A549 (cell line): ENCODE results near the gene DERL3. TPM values are rescaled to one million over a fixed set of nuclear protein-coding genes. Genes with fewer than 3 reads are reported as not detected.

Experiments used
- ATAC-seq, 2 experiments: fragments of 200-7000 bp in 1 of 2; fragments of >200 bp in 1 of 2; cut with Nextera tagmentation in 1 of 2; cut with Tn5 transposase in 1 of 2; 3 replicates each; pipeline versions ENCODE4 v1.8.0 to v1.9.1; 2018 to 2020; ENCODE audit warnings: mild to moderate bottlenecking in 1 of 2, moderate library complexity in 1 of 2
- CTCF ChIA-PET: fragments of 300-600 bp; sonication (Branson Sonifier 250); formaldehyde crosslinking; extraction: SDS; loops from one replicate; lab custom pipeline; 2021; ENCODE audit warnings: antibody characterized with exemption, inconsistent platforms; lab: Yijun Ruan, JAX
- POLR2A ChIA-PET: fragments of 350-600 bp; formaldehyde crosslinking; extraction: SDS; loops from one replicate; lab custom pipeline; 2021; ENCODE audit warnings: antibody characterized with exemption, inconsistent platforms; lab: Yijun Ruan, JAX
- DNase-seq, 2 experiments: peaks; one replicate each; pipeline versions ENCODE4 v3.0.0 to v3.0.0-alpha.2; 2011 to 2016; ENCODE audit warnings: low read depth in 1 of 2, low spot score in 1 of 2
- FAIRE-seq: peaks from 2 replicates; lab custom pipeline; 2011; peaks lifted over from hg19 to GRCh38; lab: Jason Lieb, UNC
- H3K27ac ChIP-seq, 2 experiments: fragments of >200 bp; sonication (Bioruptor Twin); formaldehyde crosslinking; 3 replicates each; pipeline ENCODE4 v1.5.1; 2016 to 2017
- H3K4me1 ChIP-seq: fragments of >200 bp; sonication (Bioruptor Twin); formaldehyde crosslinking; 3 replicates; pipeline ENCODE4 v1.6.1; 2016
- H3K4me2 ChIP-seq: fragments of >200 bp; sonication (Bioruptor Twin); formaldehyde crosslinking; 3 replicates; pipeline ENCODE4 v1.6.1; 2016
- H3K4me3 ChIP-seq: fragments of >200 bp; sonication (Bioruptor Twin); formaldehyde crosslinking; 3 replicates; pipeline ENCODE4 v1.5.1; 2016
- H3K9me3 ChIP-seq: fragments of >200 bp; sonication (Bioruptor Twin); formaldehyde crosslinking; 3 replicates; pipeline ENCODE4 v1.6.1; 2016
- ATOH8 ChIP-seq: fragments of 250-450 bp; sonication (Bioruptor Pico); IDR thresholded peaks from 2 replicates; pipeline ENCODE4 v1.5.0; 2020; ENCODE audit warnings: low read depth, mild to moderate bottlenecking, moderate library complexity
- BCL3 ChIP-seq: fragments of >200 bp; sonication (Bioruptor Twin); formaldehyde crosslinking; IDR thresholded peaks from 3 replicates; pipeline ENCODE4 v1.6.1; 2016
- BHLHE40 ChIP-seq: IDR thresholded peaks from 2 replicates; pipeline ENCODE4 v1.6.1; 2012; ENCODE audit warnings: low read depth, low read length, inconsistent platforms
- CBX8 ChIP-seq: fragments of 200-600 bp; sonication (generic); IDR thresholded peaks from 2 replicates; pipeline ENCODE4 v1.6.1; 2016
- E2F6 ChIP-seq: IDR thresholded peaks from 2 replicates; pipeline ENCODE4 v1.6.1; 2012; ENCODE audit warnings: low read depth, borderline replicate concordance
- EHMT2 ChIP-seq: fragments of 200-600 bp; sonication (generic); IDR thresholded peaks from 2 replicates; pipeline ENCODE4 v1.6.1; 2016; ENCODE audit warnings: antibody characterized with exemption, low read depth, mild to moderate bottlenecking, moderate library complexity
- EP300 ChIP-seq, 2 experiments: fragments of >200 bp; sonication (Bioruptor Twin); formaldehyde crosslinking; IDR thresholded peaks; 2 replicates in 1 of 2; 3 replicates in 1 of 2; pipeline ENCODE4 v1.6.1; 2016 to 2017
- FOSL2 ChIP-seq, 2 experiments: fragments of 450-650 bp in 1 of 2; fragments of >200 bp in 1 of 2; sonication (Bioruptor Twin) in 1 of 2; formaldehyde crosslinking; IDR thresholded peaks; 2 replicates each; pipeline versions ENCODE4 v1.5.0 to v1.6.1; 2016 to 2020; ENCODE audit warnings: mild to moderate bottlenecking in 1 of 2, moderate library complexity in 1 of 2
- FOXS1 ChIP-seq: fragments of 250-450 bp; sonication (Bioruptor Pico); IDR thresholded peaks from 2 replicates; pipeline ENCODE4 v1.5.0; 2020; ENCODE audit warnings: mild to moderate bottlenecking, moderate library complexity
- HDAC2 ChIP-seq: fragments of 200-600 bp; sonication (generic); IDR thresholded peaks from 2 replicates; pipeline ENCODE4 v1.6.1; 2016
- HEYL ChIP-seq: fragments of 250-450 bp; sonication (Bioruptor Pico); IDR thresholded peaks from 2 replicates; pipeline ENCODE4 v1.8.0; 2021; ENCODE audit warnings: mild to moderate bottlenecking, moderate library complexity
- HOXA7 ChIP-seq: fragments of 250-450 bp; sonication (Bioruptor Pico); IDR thresholded peaks from 2 replicates; pipeline ENCODE4 v1.5.0; 2020; ENCODE audit warnings: mild to moderate bottlenecking, moderate library complexity
- KDM5A ChIP-seq: fragments of 200-600 bp; sonication (generic); IDR thresholded peaks from 2 replicates; pipeline ENCODE4 v1.6.1; 2016; ENCODE audit warnings: antibody characterized with exemption, mild to moderate bottlenecking
- MAZ ChIP-seq: fragments of 150-350 bp; IDR thresholded peaks from 2 replicates; pipeline ENCODE4 v1.6.1; 2014; ENCODE audit warnings: antibody characterized with exemption, low read depth, low read length, borderline replicate concordance
- MYC ChIP-seq: IDR thresholded peaks from 2 replicates; pipeline ENCODE4 v1.6.1; 2012; ENCODE audit warnings: mild to moderate bottlenecking, inconsistent platforms, low read length, improper control_type of control experiment, borderline replicate concordance
- NPAS2 ChIP-seq: fragments of 250-450 bp; sonication (Bioruptor Pico); IDR thresholded peaks from 2 replicates; pipeline ENCODE4 v1.8.0; 2022; ENCODE audit warnings: mild to moderate bottlenecking, moderate library complexity, borderline replicate concordance
- NR3C1 ChIP-seq: fragments of >200 bp; sonication (Bioruptor Twin); formaldehyde crosslinking; IDR thresholded peaks from 3 replicates; pipeline ENCODE4 v1.6.1; 2017
- POLR2AphosphoS2 ChIP-seq: conservative IDR thresholded peaks from 2 replicates; pipeline ENCODE4 v1.6.1; 2012; ENCODE audit warnings: low read length, improper control_type of control experiment, inconsistent platforms
- RCOR1 ChIP-seq: fragments of 150-350 bp; IDR thresholded peaks from 2 replicates; pipeline ENCODE4 v1.6.1; 2014; ENCODE audit warnings: antibody characterized with exemption, low read length, low read depth
- TFCP2L1 ChIP-seq: fragments of 250-450 bp; sonication (Bioruptor Pico); IDR thresholded peaks from 2 replicates; pipeline ENCODE4 v1.5.0; 2021; ENCODE audit warnings: mild to moderate bottlenecking
- TP53 ChIP-seq: fragments of 250-450 bp; sonication (Bioruptor Pico); IDR thresholded peaks from 2 replicates; pipeline ENCODE4 v1.5.0; 2021; ENCODE audit warnings: mild to moderate bottlenecking, moderate library complexity
- USF2 ChIP-seq: fragments of 450-650 bp; IDR thresholded peaks from 2 replicates; pipeline ENCODE4 v1.6.1; 2014; ENCODE audit warnings: antibody characterized with exemption
- ZFP36 ChIP-seq: fragments of 450-650 bp; IDR thresholded peaks from 2 replicates; pipeline ENCODE4 v1.6.1; 2014; ENCODE audit warnings: borderline replicate concordance; ENCODE audit not compliant: partially characterized antibody
- WGBS: methylation state at CpG from one replicate; pipeline ENCODE4 v1.1.6; 2017; ENCODE audit errors: missing lambda C conversion rate; 5-methylcytosine and 5-hydroxymethylcytosine counted together
- polyA plus RNA-seq, 4 experiments: library from polyadenylated mRNA; depleted of rRNA in 3 of 4; stranded (reverse); fragments of >200 nt; fragmentation: RNase III in 1 of 4; extraction: RNeasy Plus Mini Kit Qiagen cat#74134 plus additional on column Dnase treatment in 1 of 4; gene quantifications; 2 replicates in 3 of 4; 3 replicates in 1 of 4; pipeline ENCODE4 v1.2.3, GENCODE V29; 2011 to 2017
- TF ChIP-seq, protein P1 (sequence below): fragments of 250-450 bp; sonication (Bioruptor Pico); IDR thresholded peaks from 2 replicates; pipeline ENCODE4 v1.5.0; 2021; ENCODE audit warnings: mild to moderate bottlenecking, moderate library complexity, borderline replicate concordance
- TF ChIP-seq, protein P2 (sequence below): fragments of >200 bp; sonication (Bioruptor Twin); formaldehyde crosslinking; IDR thresholded peaks from 2 replicates; pipeline ENCODE4 v1.6.1; 2016

Gene DERL3
- polyA plus RNA-seq, 2 of the 4 experiments (the other 2 are of a cell fraction): 0.08 to 0.40 TPM

- TF ChIP-seq KDM5A: no peak
- no peak for TF ChIP-seq HDAC2
- TF ChIP-seq, protein P1, sequence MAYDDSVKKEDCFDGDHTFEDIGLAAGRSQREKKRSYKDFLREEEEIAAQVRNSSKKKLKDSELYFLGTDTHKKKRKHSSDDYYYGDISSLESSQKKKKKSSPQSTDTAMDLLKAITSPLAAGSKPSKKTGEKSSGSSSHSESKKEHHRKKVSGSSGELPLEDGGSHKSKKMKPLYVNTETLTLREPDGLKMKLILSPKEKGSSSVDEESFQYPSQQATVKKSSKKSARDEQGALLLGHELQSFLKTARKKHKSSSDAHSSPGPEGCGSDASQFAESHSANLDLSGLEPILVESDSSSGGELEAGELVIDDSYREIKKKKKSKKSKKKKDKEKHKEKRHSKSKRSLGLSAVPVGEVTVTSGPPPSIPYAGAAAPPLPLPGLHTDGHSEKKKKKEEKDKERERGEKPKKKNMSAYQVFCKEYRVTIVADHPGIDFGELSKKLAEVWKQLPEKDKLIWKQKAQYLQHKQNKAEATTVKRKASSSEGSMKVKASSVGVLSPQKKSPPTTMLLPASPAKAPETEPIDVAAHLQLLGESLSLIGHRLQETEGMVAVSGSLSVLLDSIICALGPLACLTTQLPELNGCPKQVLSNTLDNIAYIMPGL (CRISPR knock-in tag): no peak
- no peak for TF ChIP-seq ATOH8 (CRISPR knock-in tag)
- no peak for TF ChIP-seq EHMT2
- no peak for TF ChIP-seq ZFP36
- TF ChIP-seq E2F6: no peak
- TF ChIP-seq, protein P2, sequence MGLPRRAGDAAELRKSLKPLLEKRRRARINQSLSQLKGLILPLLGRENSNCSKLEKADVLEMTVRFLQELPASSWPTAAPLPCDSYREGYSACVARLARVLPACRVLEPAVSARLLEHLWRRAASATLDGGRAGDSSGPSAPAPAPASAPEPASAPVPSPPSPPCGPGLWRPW: no peak
- no peak for TF ChIP-seq FOSL2 (IDR thresholded peaks at IDR 0.05)
- no peak for TF ChIP-seq FOSL2 (CRISPR knock-in tag; IDR thresholded peaks at IDR 0.05)
- no peak for TF ChIP-seq HEYL (CRISPR knock-in tag)
- no peak for TF ChIP-seq FOXS1 (CRISPR knock-in tag)
- no peak for TF ChIP-seq MAZ
- no peak for TF ChIP-seq POLR2AphosphoS2
- no peak for TF ChIP-seq HOXA7 (CRISPR knock-in tag)
- TF ChIP-seq BHLHE40: no peak
- no peak for TF ChIP-seq NR3C1
- ChIA-PET POLR2A (no interaction called here), CTCF (interaction anchor here (2.5 kb wide), 1 partner anchor 16 kb away, joined by 13 read pairs; no protein-coding TSS in a partner anchor)
- FAIRE-seq (no peak), ATAC-seq (no peak), DNase-seq (no peak)
- Histone ChIP-seq H3K4me2 (no peak overlapping the region), H3K9me3 (no peaks in the 10 kb centered on the region), H3K4me1 (no peaks in the 10 kb centered on the region), H3K4me3 (no peak overlapping the region), H3K27ac (no peak overlapping the region)
- 83% methylated on average over 11 of the region's 16 CpGs for WGBS
These were observed 5.6 kb downstream of the DERL3 start for GRCh38 chr22:23833017-23833751.

DNA sequence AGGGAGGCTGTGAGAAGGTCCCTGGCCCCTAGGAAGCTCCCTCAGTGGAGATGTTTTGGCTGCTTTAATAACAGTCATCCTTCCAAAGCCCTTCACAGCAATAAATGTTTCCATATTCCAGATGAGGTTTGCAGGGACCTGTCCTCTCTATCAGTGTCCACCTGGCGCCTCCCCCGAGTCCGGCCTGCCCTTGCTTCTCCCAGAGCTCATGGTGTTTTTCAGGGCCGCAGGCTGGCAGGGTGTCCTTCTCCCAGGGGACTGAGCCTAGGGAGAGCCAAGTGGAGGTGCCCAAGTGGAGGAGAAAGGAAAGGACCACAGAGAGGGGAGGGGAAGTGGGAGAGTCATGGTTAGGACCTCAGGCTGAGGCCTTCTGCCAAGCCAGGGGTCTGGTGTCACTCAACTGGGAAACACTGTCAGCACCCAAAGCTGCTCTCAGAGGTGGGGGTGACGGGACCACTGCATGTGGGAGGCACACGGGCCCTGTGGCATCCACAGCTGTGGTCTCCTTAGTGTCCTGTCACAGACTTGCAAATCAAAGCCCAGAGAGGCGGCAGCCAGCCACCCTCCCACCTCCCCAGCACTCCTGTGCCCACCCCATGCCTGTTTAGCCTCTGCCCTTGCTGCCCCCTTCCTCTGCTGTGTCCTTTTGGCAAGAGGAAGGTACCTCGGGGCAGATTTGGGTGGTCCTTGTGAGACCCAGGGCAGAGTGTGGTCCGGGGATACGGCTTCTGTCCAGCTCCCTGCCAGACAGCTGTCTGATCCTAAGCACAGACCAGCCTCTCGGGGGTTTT is 6.4 kb downstream of the DERL3 start:
- TF ChIP-seq NR3C1 (no peak), EP300 (IDR thresholded peaks at IDR 0.05) (no peak), TP53 (no peak), BCL3 (no peak), CBX8 (no peak), BHLHE40 (no peak), USF2 (no peak), KDM5A (no peak), RCOR1 (no peak), FOSL2 (IDR thresholded peaks at IDR 0.05) (no peak), FOSL2 (CRISPR knock-in tag; IDR thresholded peaks at IDR 0.05) (no peak), EHMT2 (no peak), NPAS2 (CRISPR knock-in tag) (no peak), TFCP2L1 (CRISPR knock-in tag) (no peak), MYC (no peak), FOXS1 (CRISPR knock-in tag) (no peak)
- TF ChIP-seq, protein P2: no peak
- TF ChIP-seq, all 56 proteins: peak for 0
- no peak overlapping the region for H3K27ac ChIP-seq
- ATAC-seq: no peak
- CTCF ChIA-PET: interaction anchor here (2.5 kb wide), 1 partner anchor 17 kb away, joined by 13 read pairs; no protein-coding TSS in a partner anchor
- no peaks in the 10 kb centered on the region for H3K4me1 ChIP-seq
- H3K9me3 ChIP-seq: no peaks in the 10 kb centered on the region
- no peak for DNase-seq
- WGBS: 83% methylated on average over 7 of the region's 11 CpGs
- no peak for FAIRE-seq
- POLR2A ChIA-PET: interaction anchor here (0.6 kb wide), 1 partner anchor 63 kb away, joined by 4 read pairs; no protein-coding TSS in a partner anchor
- no peak overlapping the region for H3K4me3 ChIP-seq
- no peak overlapping the region for H3K4me2 ChIP-seq
